RWPE1 (cell line): ENCODE results near the gene SLIT1.

Source experiments
- CTCF ChIA-PET: fragments of 350-600 bp; sonication (Branson Sonifier 250); formaldehyde crosslinking; extraction: SDS; loops from one replicate; lab custom pipeline; 2021; lab: Yijun Ruan, JAX
- POLR2A ChIA-PET: fragments of 400-600 bp; formaldehyde crosslinking; extraction: SDS; loops from one replicate; lab custom pipeline; 2020; ENCODE audit warnings: antibody characterized with exemption; ENCODE audit not compliant: low non-redundant PET; lab: Yijun Ruan, JAX
- DNase-seq: peaks from one replicate; pipeline ENCODE4 v3.0.0; 2012; ENCODE audit warnings: low spot score
- H3K27ac ChIP-seq: fragments of 450-650 bp; 2 replicates; pipeline ENCODE4 v1.5.1; 2017
- TF ChIP-seq, protein P1 (sequence below): fragments of 450-650 bp; conservative IDR thresholded peaks from 2 replicates; pipeline ENCODE4 v1.5.1; 2017; ENCODE audit warnings: low read depth, mild to moderate bottlenecking

SLIT1 gene

DNA sequence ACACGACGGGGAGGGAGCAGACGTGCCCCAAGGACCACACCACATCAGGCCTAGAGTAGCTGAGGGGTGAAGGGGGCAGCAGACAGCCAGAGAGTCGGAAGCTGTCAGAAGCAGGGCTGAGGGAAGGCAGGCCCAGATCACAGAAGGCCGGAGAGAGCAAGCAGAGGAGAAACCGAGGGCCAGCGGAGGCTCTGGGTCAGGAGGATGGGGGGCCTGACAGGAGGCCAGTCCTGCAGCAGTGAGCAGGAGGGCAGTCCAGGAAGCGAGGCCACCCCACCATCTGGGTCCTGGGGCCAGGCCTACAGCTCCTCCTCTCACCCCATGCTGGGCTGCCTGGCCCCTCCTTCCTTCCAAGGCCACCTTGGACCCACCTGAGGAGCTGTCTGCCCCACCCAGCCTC, 20.3 kb downstream of the SLIT1 start:
- ChIA-PET POLR2A (no interaction called here), CTCF (no interaction called here)
- DNase-seq = no peak
- no peak overlapping the region for H3K27ac ChIP-seq
- TF ChIP-seq, protein P1, sequence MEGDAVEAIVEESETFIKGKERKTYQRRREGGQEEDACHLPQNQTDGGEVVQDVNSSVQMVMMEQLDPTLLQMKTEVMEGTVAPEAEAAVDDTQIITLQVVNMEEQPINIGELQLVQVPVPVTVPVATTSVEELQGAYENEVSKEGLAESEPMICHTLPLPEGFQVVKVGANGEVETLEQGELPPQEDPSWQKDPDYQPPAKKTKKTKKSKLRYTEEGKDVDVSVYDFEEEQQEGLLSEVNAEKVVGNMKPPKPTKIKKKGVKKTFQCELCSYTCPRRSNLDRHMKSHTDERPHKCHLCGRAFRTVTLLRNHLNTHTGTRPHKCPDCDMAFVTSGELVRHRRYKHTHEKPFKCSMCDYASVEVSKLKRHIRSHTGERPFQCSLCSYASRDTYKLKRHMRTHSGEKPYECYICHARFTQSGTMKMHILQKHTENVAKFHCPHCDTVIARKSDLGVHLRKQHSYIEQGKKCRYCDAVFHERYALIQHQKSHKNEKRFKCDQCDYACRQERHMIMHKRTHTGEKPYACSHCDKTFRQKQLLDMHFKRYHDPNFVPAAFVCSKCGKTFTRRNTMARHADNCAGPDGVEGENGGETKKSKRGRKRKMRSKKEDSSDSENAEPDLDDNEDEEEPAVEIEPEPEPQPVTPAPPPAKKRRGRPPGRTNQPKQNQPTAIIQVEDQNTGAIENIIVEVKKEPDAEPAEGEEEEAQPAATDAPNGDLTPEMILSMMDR = no peak

DNA sequence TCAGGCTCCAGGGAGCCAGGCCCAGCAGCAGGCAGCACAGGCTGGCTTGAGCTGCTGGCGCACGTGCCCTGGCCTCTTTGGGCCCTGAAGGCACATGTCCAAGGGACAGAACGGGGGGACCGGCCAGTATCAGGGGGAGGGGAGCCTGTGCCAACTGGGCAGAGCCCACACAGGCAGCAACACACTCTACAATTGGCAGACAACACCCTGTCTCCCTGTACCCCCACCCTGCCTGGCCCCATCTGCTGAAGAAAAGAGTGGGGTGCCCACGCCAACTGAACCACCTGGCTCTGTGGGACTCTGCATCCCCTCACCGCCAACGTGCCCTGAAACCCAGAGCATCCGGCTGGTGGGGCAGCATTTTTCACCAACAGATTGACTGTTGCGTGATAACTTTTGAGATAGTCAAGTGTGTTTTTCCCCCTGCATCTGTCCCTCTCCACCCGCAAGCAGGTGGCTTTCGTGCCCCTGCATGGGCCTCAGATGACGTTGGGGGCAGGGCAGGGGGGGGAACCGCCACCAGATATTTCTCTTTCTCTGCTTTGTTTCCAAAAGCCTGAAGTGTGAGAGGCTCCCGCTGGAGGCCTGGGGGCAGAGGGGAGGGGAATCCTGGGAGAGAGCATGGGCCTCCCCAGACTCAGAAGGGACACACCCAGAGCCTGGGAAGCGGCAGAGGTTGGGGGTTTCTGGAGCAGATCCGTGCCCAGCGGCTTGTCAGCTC, 21.8 kb downstream of the SLIT1 start:
- DNase-seq = no peak
- TF ChIP-seq, protein P1 = no peak
- ChIA-PET CTCF (interaction anchor here (0.7 kb wide), 1 partner anchor 15 kb away, joined by 4 read pairs; no protein-coding TSS in a partner anchor), POLR2A (no interaction called here)
- H3K27ac ChIP-seq = no peak overlapping the region

DNA sequence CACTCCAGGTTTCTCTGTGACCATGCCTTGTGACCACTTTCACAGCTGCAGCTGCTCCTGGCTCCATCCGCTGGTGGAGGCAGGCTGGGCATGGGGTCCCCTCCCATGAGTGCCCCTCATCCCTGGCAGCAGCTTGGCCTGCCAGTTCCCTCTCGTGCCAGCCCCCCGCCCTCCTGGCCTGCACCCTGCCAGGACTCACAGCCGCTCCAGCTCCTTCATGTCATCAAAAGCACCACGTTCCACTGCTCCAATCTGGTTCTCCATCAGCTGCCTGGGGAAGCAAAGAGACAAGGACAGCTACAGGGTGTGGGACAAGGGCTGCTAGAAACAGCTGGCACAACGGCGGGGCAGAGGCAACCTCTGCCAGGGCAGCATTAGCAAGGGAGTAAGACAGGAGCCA, 22.6 kb downstream of the SLIT1 start:
- CTCF ChIA-PET = interaction anchor here (0.8 kb wide), 1 partner anchor 34 kb away, joined by 3 read pairs; no protein-coding TSS in a partner anchor
- POLR2A ChIA-PET = no interaction called here
- DNase-seq = no peak

DNA sequence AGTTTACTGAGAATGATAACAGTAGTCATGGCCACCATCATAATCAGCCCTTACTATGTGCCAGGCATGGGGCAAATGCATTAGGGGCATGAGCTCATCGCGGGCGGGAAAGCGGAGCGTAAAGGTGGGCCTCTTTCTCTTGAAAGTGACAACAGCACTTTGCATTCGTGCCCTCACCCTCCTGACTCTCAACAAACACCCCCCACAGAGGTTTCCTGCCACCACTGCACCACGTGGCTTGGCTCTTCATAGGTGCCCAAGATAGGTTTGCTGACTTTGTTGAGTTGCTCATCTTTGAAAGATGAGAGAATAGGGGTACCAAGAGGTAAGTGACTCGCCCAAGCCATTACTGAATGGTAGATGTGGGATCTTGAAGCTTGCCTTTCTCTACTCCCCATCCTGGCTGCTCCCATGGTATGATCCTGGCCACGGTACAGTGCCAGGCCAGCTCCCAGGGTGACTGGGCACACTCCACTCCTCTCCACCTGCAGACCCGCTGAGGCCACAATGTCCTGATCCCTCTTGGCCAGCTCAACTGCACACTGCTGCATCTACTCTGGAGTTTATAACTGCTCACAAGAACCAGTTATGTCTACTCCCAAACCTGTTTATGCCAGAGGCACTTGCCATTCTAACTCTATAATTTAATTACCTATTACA, 26.0 kb downstream of the SLIT1 start:
- H3K27ac ChIP-seq = no peak overlapping the region
- POLR2A ChIA-PET = no interaction called here
- no peak for DNase-seq
- TF ChIP-seq, protein P1 = no peak
- CTCF ChIA-PET = no interaction called here

More for the DNA sequence above, 22.6 kb downstream of the SLIT1 start:
- H3K27ac ChIP-seq = no peak overlapping the region
- TF ChIP-seq, protein P1 = no peak

DNA sequence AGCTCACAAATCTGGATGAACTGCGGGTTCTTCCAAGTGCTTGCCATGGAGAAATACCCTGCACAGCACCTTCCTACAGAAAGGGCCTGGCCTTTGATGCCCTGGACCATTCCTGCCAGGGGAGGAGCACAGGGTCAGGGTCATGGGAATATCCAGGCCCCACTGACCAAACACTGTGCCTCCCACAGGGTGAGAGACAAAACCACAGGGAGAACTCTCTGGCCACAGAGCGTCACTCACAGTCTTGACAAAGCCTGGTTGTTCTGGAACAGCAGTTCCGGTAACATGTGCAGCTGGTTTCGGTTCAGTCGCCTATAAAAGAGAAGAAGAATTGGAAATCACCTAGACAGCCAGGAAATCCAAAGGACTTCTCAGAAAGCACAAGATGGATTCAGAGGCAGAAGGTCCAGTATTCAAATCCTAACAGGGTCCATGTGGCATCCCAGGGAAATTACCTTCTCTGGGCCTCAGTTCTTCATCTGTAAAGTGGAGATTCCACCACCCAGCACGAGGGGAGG, 28.1 kb downstream of the SLIT1 start:
- DNase-seq = no peak
- ChIA-PET CTCF (interaction anchor here (1.0 kb wide), 1 partner anchor 53 kb away, joined by 3 read pairs; no protein-coding TSS in a partner anchor), POLR2A (interaction anchor here (0.7 kb wide), 1 partner anchor 13 kb away, joined by 4 read pairs; no protein-coding TSS in a partner anchor)
- TF ChIP-seq, protein P1 = no peak
- no peak overlapping the region for H3K27ac ChIP-seq

DNA sequence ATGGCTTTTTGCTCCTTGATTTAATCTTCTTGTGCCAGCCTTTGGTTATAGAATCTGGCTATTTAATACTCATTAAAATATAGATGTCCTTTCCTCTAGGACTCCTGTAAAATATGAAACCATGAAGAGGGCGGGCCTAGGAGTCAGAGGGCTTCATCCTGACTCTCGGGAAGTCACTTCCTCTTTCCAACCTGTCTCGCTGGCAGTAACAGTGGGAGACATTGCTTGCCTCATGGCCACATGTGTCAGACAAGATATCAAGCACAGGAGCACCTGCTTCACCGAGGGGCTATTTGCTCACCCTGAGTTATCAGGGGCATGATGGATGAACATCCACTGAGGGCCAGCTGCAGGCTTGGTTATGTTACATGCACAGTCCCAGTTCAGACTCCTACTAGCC, 31.0 kb downstream of the SLIT1 start:
- ChIA-PET POLR2A (no interaction called here), CTCF (interaction anchor here (0.6 to 1.6 kb wide), 3 partner anchors 42 to 887 kb away, joined by 3 to 4 read pairs (median 3); no protein-coding TSS in a partner anchor)
- DNase-seq = no peak
- TF ChIP-seq, protein P1 = no peak
- H3K27ac ChIP-seq = no peak overlapping the region
